ENCODE data around the gene C11orf71. TPM values are rescaled to one million over a fixed set of nuclear protein-coding genes. Genes with fewer than 3 reads are reported as not detected.

The C11orf71 gene
- total RNA-seq, 1 donor from 2014 or later, result 6.7 TPM

- H3K4me3 Mint-ChIP-seq (ENCODE audit: unreplicated experiment), result no peak overlapping the region
Measured at GRCh38 chr11:114384487-114384886, 15.8 kb downstream of the C11orf71 start.

GRCh38 chr11:114382509-114382908, 17.8 kb downstream of the C11orf71 start:
- no peaks in the 10 kb centered on the region for H3K4me1 Mint-ChIP-seq (ENCODE audit: unreplicated experiment)
- H3K36me3 Mint-ChIP-seq (ENCODE audit: low read depth, unreplicated experiment), result no peaks in the 10 kb centered on the region
- no peak for TF ChIP-seq CTCF (IDR thresholded peaks at IDR 0.05; ENCODE audit: unreplicated experiment)
- no peaks in the 10 kb centered on the region for H3K9me3 Mint-ChIP-seq (ENCODE audit: unreplicated experiment)
- DNase-seq (ENCODE audit: low spot score), result no peak
- no peak overlapping the region for H3K27ac Mint-ChIP-seq (ENCODE audit: unreplicated experiment)
- no peak overlapping the region for H3K4me3 Mint-ChIP-seq (ENCODE audit: unreplicated experiment)
- no peaks in the 10 kb centered on the region for H3K27me3 Mint-ChIP-seq (ENCODE audit: unreplicated experiment)

More at GRCh38 chr11:114384487-114384886, 15.8 kb downstream of the C11orf71 start:
- no peak for DNase-seq (ENCODE audit: low spot score)
- H3K36me3 Mint-ChIP-seq (ENCODE audit: low read depth, unreplicated experiment), result no peaks in the 10 kb centered on the region
- no peaks in the 10 kb centered on the region for H3K27me3 Mint-ChIP-seq (ENCODE audit: unreplicated experiment)
- no peak overlapping the region for H3K27ac Mint-ChIP-seq (ENCODE audit: unreplicated experiment)
- no peaks in the 10 kb centered on the region for H3K4me1 Mint-ChIP-seq (ENCODE audit: unreplicated experiment)
- TF ChIP-seq CTCF (IDR thresholded peaks at IDR 0.05; ENCODE audit: unreplicated experiment), result no peak
- H3K9me3 Mint-ChIP-seq (ENCODE audit: unreplicated experiment), result no peaks in the 10 kb centered on the region

GRCh38 chr11:114379394-114380069, 20.8 kb downstream of the C11orf71 start:
- no peaks in the 10 kb centered on the region for H3K27me3 Mint-ChIP-seq (ENCODE audit: unreplicated experiment)
- no peak overlapping the region for H3K4me3 Mint-ChIP-seq (ENCODE audit: unreplicated experiment)
- no peaks in the 10 kb centered on the region for H3K36me3 Mint-ChIP-seq (ENCODE audit: low read depth, unreplicated experiment)
- DNase-seq (ENCODE audit: low spot score), result no peak
- TF ChIP-seq CTCF (IDR thresholded peaks at IDR 0.05; ENCODE audit: unreplicated experiment), result no peak
- no peaks in the 10 kb centered on the region for H3K9me3 Mint-ChIP-seq (ENCODE audit: unreplicated experiment)
- H3K4me1 Mint-ChIP-seq (ENCODE audit: unreplicated experiment), result no peaks in the 10 kb centered on the region
- H3K27ac Mint-ChIP-seq (ENCODE audit: unreplicated experiment), result no peak overlapping the region

- Mint-ChIP-seq H3K27ac (ENCODE audit: unreplicated experiment) (no peak overlapping the region), H3K36me3 (ENCODE audit: low read depth, unreplicated experiment) (no peaks in the 10 kb centered on the region), H3K9me3 (ENCODE audit: unreplicated experiment) (no peaks in the 10 kb centered on the region), H3K4me3 (ENCODE audit: unreplicated experiment) (no peak overlapping the region), H3K27me3 (ENCODE audit: unreplicated experiment) (no peaks in the 10 kb centered on the region), H3K4me1 (ENCODE audit: unreplicated experiment) (no peaks in the 10 kb centered on the region)
- no peak for TF ChIP-seq CTCF (IDR thresholded peaks at IDR 0.05; ENCODE audit: unreplicated experiment)
- no peak for DNase-seq (ENCODE audit: low spot score)
Measured at GRCh38 chr11:114377612-114378267, 22.6 kb downstream of the C11orf71 start.

- no peak for DNase-seq (ENCODE audit: low spot score)
- no peak for TF ChIP-seq CTCF (IDR thresholded peaks at IDR 0.05; ENCODE audit: unreplicated experiment)
- Mint-ChIP-seq H3K4me1 (ENCODE audit: unreplicated experiment) (no peaks in the 10 kb centered on the region), H3K4me3 (ENCODE audit: unreplicated experiment) (no peak overlapping the region), H3K27me3 (ENCODE audit: unreplicated experiment) (no peaks in the 10 kb centered on the region), H3K9me3 (ENCODE audit: unreplicated experiment) (no peaks in the 10 kb centered on the region), H3K36me3 (ENCODE audit: low read depth, unreplicated experiment) (no peaks in the 10 kb centered on the region), H3K27ac (ENCODE audit: unreplicated experiment) (no peak overlapping the region)
Measured at GRCh38 chr11:114375052-114375451, 25.3 kb downstream of the C11orf71 start.
